ENCODE results near the gene SLC37A4.
"Not testable (repeated sequence)": the region's sequence is repeated elsewhere in the genome, so short reads cannot be mapped to it uniquely, and the experiment has no call there.

SLC37A4 gene

GRCh38 chr11:119025099-119025473 is 5.6 kb downstream of the SLC37A4 start:
- DNase-seq (ENCODE audit: low read depth), result no peak
- TF ChIP-seq, protein P1, sequence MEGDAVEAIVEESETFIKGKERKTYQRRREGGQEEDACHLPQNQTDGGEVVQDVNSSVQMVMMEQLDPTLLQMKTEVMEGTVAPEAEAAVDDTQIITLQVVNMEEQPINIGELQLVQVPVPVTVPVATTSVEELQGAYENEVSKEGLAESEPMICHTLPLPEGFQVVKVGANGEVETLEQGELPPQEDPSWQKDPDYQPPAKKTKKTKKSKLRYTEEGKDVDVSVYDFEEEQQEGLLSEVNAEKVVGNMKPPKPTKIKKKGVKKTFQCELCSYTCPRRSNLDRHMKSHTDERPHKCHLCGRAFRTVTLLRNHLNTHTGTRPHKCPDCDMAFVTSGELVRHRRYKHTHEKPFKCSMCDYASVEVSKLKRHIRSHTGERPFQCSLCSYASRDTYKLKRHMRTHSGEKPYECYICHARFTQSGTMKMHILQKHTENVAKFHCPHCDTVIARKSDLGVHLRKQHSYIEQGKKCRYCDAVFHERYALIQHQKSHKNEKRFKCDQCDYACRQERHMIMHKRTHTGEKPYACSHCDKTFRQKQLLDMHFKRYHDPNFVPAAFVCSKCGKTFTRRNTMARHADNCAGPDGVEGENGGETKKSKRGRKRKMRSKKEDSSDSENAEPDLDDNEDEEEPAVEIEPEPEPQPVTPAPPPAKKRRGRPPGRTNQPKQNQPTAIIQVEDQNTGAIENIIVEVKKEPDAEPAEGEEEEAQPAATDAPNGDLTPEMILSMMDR (conservative IDR thresholded peaks at IDR 0.05; ENCODE audit: control insufficient read depth, insufficient read depth, low read depth, low read length), result no peak
- no peak overlapping the region for H3K4me3 ChIP-seq (ENCODE audit: control insufficient read depth, low read depth, low read length)

DNA sequence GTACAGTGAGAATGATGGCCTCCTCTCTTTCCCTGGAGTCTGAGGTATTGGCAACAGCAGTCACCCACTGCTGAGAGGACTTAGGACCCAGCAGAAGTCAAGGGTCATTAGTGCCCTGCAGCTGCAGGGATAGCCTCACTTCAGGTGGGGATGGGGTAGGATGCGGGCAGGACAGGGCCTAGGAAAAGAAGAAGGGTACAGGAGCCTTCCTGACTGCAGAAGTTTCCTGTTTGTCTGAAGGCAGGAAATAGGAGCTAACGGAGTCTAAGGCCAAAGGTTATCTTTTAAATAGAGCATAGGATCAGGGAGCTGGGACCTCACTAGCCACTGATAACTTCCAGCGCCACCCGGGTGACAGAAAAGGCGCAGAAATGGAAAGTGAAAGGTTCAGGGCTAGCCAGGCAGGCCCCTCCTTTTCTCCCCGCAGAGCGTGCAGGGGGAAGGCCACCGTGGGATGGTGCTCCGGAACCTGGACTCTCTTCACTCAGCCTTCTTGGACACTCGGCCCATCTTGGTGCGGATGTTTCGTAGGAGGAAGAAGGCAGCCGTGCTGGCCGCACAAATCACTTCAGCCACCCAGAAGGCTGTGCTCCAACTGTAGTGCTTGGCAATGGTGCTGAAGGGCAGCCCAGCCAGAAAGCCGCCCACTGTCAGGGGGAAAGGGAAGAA is 6.1 kb downstream of the SLC37A4 start:
- TF ChIP-seq, protein P1 (conservative IDR thresholded peaks at IDR 0.05; ENCODE audit: control insufficient read depth, insufficient read depth, low read depth, low read length), result no peak
- H3K4me3 ChIP-seq (ENCODE audit: control insufficient read depth, low read depth, low read length), result no peak overlapping the region
- DNase-seq (ENCODE audit: low read depth), result no peak

- DNase-seq (ENCODE audit: low read depth), result no peak
- H3K4me3 ChIP-seq (ENCODE audit: control insufficient read depth, low read depth, low read length), result no peak overlapping the region
- TF ChIP-seq, protein P1 (conservative IDR thresholded peaks at IDR 0.05; ENCODE audit: control insufficient read depth, insufficient read depth, low read depth, low read length), result no peak
Observed at GRCh38 chr11:119023741-119024140, 6.9 kb downstream of the SLC37A4 start.

- no peak overlapping the region for H3K4me3 ChIP-seq (ENCODE audit: control insufficient read depth, low read depth, low read length)
- TF ChIP-seq, protein P1 (conservative IDR thresholded peaks at IDR 0.05; ENCODE audit: control insufficient read depth, insufficient read depth, low read depth, low read length), result no peak
- DNase-seq (ENCODE audit: low read depth), result no peak
Observed at GRCh38 chr11:119021631-119022030, 9.0 kb downstream of the SLC37A4 start.

DNA sequence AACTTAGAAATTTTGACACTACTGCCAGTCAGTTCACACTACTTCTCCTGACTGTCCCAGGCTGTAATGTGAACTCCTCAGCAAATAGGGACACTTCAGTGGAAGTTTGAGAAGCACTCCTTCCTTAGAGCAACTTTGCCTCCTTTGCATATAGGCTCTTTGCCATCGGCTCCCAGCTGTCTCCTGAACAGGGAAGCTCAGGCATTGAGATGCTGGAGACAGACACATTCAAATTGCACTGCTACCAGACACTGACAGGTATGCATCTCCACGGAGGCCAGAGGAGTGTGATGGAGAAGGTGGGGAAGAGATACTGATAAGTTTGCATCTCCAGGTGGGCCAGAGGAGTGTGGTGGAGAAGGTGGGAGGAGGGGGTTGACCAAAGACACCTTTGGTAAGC is 10.7 kb downstream of the SLC37A4 start:
- H3K4me3 ChIP-seq (ENCODE audit: control insufficient read depth, low read depth, low read length), result peak overlapping the region; percentile 98
- DNase-seq (ENCODE audit: low read depth), result no peak
- TF ChIP-seq, protein P1 (conservative IDR thresholded peaks at IDR 0.05; ENCODE audit: control insufficient read depth, insufficient read depth, low read depth, low read length), result no peak

DNA sequence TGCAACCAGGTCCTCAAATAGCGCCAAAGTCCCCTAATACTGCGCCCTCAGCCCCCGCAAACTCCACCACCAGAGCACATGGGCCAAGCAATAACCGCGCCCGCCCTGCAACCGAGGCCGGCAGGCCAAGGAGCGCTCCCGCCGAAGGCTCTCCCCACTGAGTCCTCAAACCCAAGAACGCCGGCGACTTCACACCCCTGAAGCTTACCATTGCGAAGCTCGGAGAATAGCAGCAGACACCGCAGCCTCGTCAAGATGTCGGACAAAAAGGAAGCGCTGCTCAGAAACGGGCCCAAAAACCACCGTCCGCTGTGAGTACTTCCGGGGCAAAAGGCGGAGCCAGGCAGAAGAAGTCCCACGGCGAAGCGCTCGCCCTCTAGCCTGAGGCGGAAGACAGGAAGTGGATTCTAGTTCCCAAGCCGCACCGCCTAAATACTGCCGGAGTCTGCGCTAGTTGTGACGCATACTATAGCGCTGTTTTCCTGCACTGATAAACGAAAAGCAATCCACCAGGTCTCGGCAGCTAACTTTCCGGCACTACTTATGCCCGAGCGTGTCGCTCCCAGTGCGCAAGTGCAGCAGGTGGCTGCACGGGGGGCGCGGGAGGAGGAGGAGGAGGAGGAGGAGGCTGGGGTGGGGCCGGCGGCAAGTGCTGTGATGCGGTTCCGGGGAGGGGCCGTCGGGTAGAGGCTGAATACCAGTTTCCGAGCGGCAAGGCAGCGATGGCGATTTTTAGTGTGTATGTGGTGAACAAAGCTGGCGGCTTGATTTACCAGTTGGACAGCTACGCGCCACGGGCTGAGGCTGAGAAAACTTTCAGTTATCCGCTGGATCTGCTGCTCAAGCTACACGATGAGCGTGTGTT is 12.4 kb downstream of the SLC37A4 start, which contains the start of the genes RPS25 and TRAPPC4:
TSS of gene RPS25 (minus strand) at position 270 of the 865 bp plus-strand sequence. CDS start at position 211, 59 bp downstream.
TSS of gene TRAPPC4 (plus strand) at position 693 of the 865 bp plus-strand sequence. CDS start at position 723, 30 bp downstream.
- peak within 1 kb of the TSS; percentile 98 for H3K4me3 ChIP-seq (ENCODE audit: control insufficient read depth, low read depth, low read length)
- TF ChIP-seq, protein P1 (conservative IDR thresholded peaks at IDR 0.05; ENCODE audit: control insufficient read depth, insufficient read depth, low read depth, low read length), result no peak
- peak; percentile 95 for DNase-seq (ENCODE audit: low read depth)

DNA sequence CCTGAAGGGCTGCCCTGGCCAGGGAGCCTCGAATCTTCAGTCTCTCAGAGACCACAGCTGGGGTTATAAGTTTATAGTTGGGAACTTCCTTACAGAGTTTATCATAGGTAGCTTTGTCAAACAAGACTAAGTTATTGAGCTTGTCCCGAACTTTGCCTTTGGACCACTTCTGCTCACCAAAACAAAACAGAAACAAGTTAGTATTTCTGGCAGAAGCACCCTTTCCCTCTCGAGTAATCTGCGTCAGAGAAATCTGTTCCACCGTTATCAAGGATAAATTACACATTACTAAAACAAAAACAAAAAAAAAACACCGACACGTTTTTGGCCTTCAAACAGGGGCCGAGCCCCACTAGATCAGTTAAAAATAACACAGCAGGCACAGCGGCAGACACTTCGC is 13.3 kb downstream of the SLC37A4 start:
- DNase-seq (ENCODE audit: low read depth), result not testable (repeated sequence)
- H3K4me3 ChIP-seq (ENCODE audit: control insufficient read depth, low read depth, low read length), result peak overlapping the region; percentile 98

Measured in fibroblast of mammary gland (primary cell).